ENCODE data around the gene ROPN1B.
"Not testable (repeated sequence)": the region's sequence is repeated elsewhere in the genome, so short reads cannot be mapped to it uniquely, and the experiment has no call there.

DNA sequence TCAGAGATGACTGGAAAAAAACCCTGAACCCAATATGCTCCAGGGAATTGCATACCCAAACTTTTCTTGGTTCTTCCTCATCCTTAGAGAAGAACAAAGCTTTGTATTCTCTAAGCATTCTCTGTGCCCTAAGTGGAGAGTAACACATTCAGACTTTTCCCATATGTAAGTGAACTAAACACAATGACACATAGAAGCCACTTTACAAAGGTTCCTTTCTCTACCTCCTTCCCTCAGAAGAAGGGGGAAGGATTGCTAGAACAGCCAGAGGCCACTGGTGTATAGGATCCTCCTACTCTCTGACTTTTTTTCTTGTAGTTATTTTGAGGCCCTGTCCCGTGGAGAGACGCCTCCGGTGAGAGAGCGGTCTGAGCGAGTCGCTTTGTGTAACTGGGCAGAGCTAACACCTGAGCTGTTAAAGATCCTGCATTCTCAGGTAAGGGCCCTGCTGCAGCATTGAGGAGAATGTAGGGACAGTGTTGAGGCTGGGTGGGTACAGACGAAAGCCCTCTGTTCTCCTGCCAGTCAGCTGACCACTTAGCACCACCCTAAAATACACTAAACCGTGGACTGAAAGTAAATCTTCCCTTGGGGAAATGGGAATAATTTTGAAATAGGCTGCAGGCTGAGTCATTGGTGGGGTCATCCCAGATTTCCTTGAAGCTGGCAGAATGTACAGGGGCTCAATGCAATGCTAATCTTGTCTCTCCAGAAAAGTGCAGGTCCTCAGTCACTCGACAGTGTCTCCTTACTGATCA, 6.4 kb downstream of the ROPN1B start:
- TF ChIP-seq JUN (IDR thresholded peaks at IDR 0.05; ENCODE audit: low read depth, low read length); CBX8 (IDR thresholded peaks at IDR 0.05; ENCODE audit: borderline replicate concordance, low read depth, low read length); POLR2A (IDR thresholded peaks at IDR 0.05; ENCODE audit: control extremely low read depth in 1 of 2, low read depth in 2 of 2, low read length in 2 of 2): not testable (repeated sequence)
